Endothelial cell of umbilical vein (primary cell): ENCODE measurements around the gene AGFG1. TPM values are rescaled to one million over a fixed set of nuclear protein-coding genes. Genes with fewer than 3 reads are reported as not detected.

Experiments
- BruUV-seq: library from RNA; stranded (reverse); fragments of 400-500 nt; replicated peaks from 2 replicates; lab custom pipeline; 2021; lab: Mats Ljungman, UMichigan
- CTCF ChIA-PET: fragments of 300-600, 350-600 bp; sonication (Branson Sonifier 250); formaldehyde crosslinking; loops from one replicate; lab custom pipeline; 2021; ENCODE audit warnings: antibody characterized with exemption, inconsistent platforms; lab: Charles Lee
- POLR2A ChIA-PET: fragments of 300-600, 350-600 bp; sonication (Branson Sonifier 250); formaldehyde crosslinking; loops from one replicate; lab custom pipeline; 2021; ENCODE audit warnings: antibody characterized with exemption, inconsistent platforms; lab: Charles Lee
- DNase-seq: peaks from one replicate; pipeline ENCODE4 v3.0.0-alpha.2; 2011; ENCODE audit warnings: low read depth, low spot score
- FAIRE-seq: peaks from 2 replicates; lab custom pipeline; 2011; peaks lifted over from hg19 to GRCh38; lab: Jason Lieb, UNC
- H2AFZ ChIP-seq: 2 replicates; pipeline ENCODE4 v1.6.0; 2012; ENCODE audit warnings: low read depth, low read length, control low read depth, inconsistent platforms
- H3K27ac ChIP-seq: 2 replicates; pipeline ENCODE4 v1.5.1; 2011; ENCODE audit warnings: low read depth, mild to moderate bottlenecking, control low read depth, low read length, moderate library complexity; ENCODE audit not compliant: insufficient read depth
- H3K27me3 ChIP-seq, 2 experiments: 2 replicates each; pipeline versions ENCODE4 v1.6.0 to v1.6.1; 2011; ENCODE audit warnings: low read length in 2 of 2, mixed read lengths in 1 of 2; ENCODE audit not compliant: control insufficient read depth in 2 of 2, insufficient read depth in 2 of 2
- H3K36me3 ChIP-seq, 2 experiments: 2 replicates in 1 of 2; 3 replicates in 1 of 2; pipeline ENCODE4 v1.5.1; 2011; ENCODE audit warnings: low read length in 2 of 2, mild to moderate bottlenecking in 1 of 2, moderate library complexity in 1 of 2; ENCODE audit not compliant: control insufficient read depth in 2 of 2, insufficient read depth in 2 of 2; ENCODE audit errors: extremely low read depth in 1 of 2
- H3K4me1 ChIP-seq: 3 replicates; pipeline ENCODE4 v1.5.1; 2011; ENCODE audit warnings: mild to moderate bottlenecking, low read length; ENCODE audit not compliant: control insufficient read depth, insufficient read depth; ENCODE audit errors: extremely low read depth
- H3K4me2 ChIP-seq: 2 replicates; pipeline ENCODE4 v1.6.1; 2011; ENCODE audit warnings: low read length, control low read depth, mixed read lengths; ENCODE audit not compliant: insufficient read depth
- H3K4me3 ChIP-seq, 3 experiments: fragments of 200-600 bp in 1 of 3; sonication (generic), shearing (Covaris generic) in 1 of 3; replicated peaks in 1 of 3; 2 replicates each; pipeline ENCODE4 v1.5.1; 2011 to 2016; ENCODE audit warnings: control low read depth in 3 of 3, low read length in 3 of 3, mild to moderate bottlenecking in 2 of 3, inconsistent platforms in 1 of 3, low read depth in 1 of 3, moderate library complexity in 1 of 3; ENCODE audit not compliant: insufficient read depth in 1 of 3
- H3K79me2 ChIP-seq: 2 replicates; pipeline ENCODE4 v1.6.0; 2012; ENCODE audit warnings: low read length, inconsistent platforms; ENCODE audit not compliant: control insufficient read depth, insufficient read depth
- H3K9ac ChIP-seq: replicated peaks from 2 replicates; pipeline ENCODE3; 2011; ENCODE audit warnings: low read length, control low read depth; ENCODE audit not compliant: insufficient read depth; ENCODE audit errors: extremely low read depth
- H3K9me1 ChIP-seq: replicated peaks from 3 replicates; pipeline ENCODE4 v1.6.0; 2011; ENCODE audit warnings: mild to moderate bottlenecking, low read length; ENCODE audit not compliant: control insufficient read depth, insufficient read depth; ENCODE audit errors: extremely low read depth
- H3K9me3 ChIP-seq: replicated peaks from 2 replicates; pipeline ENCODE4 v1.5.1; 2012; ENCODE audit warnings: low read length, inconsistent platforms; ENCODE audit not compliant: control insufficient read depth, insufficient read depth
- H4K20me1 ChIP-seq: replicated peaks from 2 replicates; pipeline ENCODE3; 2011; ENCODE audit warnings: mild to moderate bottlenecking, low read length; ENCODE audit not compliant: control insufficient read depth, insufficient read depth; ENCODE audit errors: extremely low read depth
- CTCF ChIP-seq, 2 donors: IDR thresholded peaks; 1 replicate in 1 of 2; 2 replicates in 1 of 2; pipeline ENCODE4 v1.5.1; 2011; ENCODE audit warnings: low read length in 2 of 2, mild to moderate bottlenecking in 2 of 2, moderate library complexity in 2 of 2, control low read depth in 1 of 2, inconsistent platforms in 1 of 2, low read depth in 1 of 2; ENCODE audit not compliant: insufficient read depth in 1 of 2; ENCODE audit errors: extremely low read depth in 1 of 2
- FOS ChIP-seq: IDR thresholded peaks from 2 replicates; pipeline ENCODE4 v1.6.1; 2011; ENCODE audit warnings: mild to moderate bottlenecking, low read length, moderate library complexity, borderline replicate concordance; ENCODE audit not compliant: insufficient read depth
- GATA2 ChIP-seq: IDR thresholded peaks from 2 replicates; pipeline ENCODE4 v1.7.0; 2011; ENCODE audit warnings: low read depth, mild to moderate bottlenecking, moderate library complexity, mixed read lengths, low read length; ENCODE audit not compliant: insufficient read length, insufficient read depth
- JUN ChIP-seq: IDR thresholded peaks from 2 replicates; pipeline ENCODE4 v1.6.1; 2011; ENCODE audit warnings: borderline replicate concordance, low read depth; ENCODE audit not compliant: insufficient read length, insufficient read depth
- MYC ChIP-seq: IDR thresholded peaks from one replicate; pipeline ENCODE4 v1.6.1; 2011; ENCODE audit warnings: mild to moderate bottlenecking, low read depth, low read length
- POLR2A ChIP-seq: IDR thresholded peaks from 2 replicates; pipeline ENCODE4 v1.6.1; 2012; ENCODE audit warnings: low read depth, mild to moderate bottlenecking, control low read depth, low read length
- POLR2AphosphoS5 ChIP-seq: IDR thresholded peaks from 2 replicates; pipeline ENCODE4 v1.6.1; 2012; ENCODE audit warnings: low read depth, mild to moderate bottlenecking, control low read depth, low read length, moderate library complexity; ENCODE audit not compliant: insufficient read depth
- dilution Hi-C: fragments of 300-500 bp; cut with MboI; formaldehyde crosslinking; loops from one replicate; pipeline ENCODE4 v1.15.0; 2019; ENCODE audit warnings: low sequenced_read_pairs; ENCODE audit not compliant: extremely low pct_ligation_motif_present
- intact Hi-C: fragments of 100-400 bp; cut with micrococcal nuclease; formaldehyde crosslinking; loops from one replicate; pipeline ENCODE4 v1.10.0; 2022
- polyA plus RNA-seq, 4 experiments: library from polyadenylated mRNA; depleted of rRNA in 3 of 4; stranded (reverse) in 3 of 4; unstranded in 1 of 4; fragments of >200 nt; gene quantifications; 2 replicates each; pipeline versions ENCODE4 v1.2.1 to v1.2.3, GENCODE V29; 2011 to 2012; ENCODE audit warnings: missing spikeins in 1 of 4
- total RNA-seq: library from RNA; stranded (reverse); gene quantifications from 2 replicates; pipeline ENCODE4 v1.2.3, GENCODE V29; 2021
- TF ChIP-seq, protein P1 (sequence below): IDR thresholded peaks from 2 replicates; pipeline ENCODE4 v1.6.1; 2011; ENCODE audit not compliant: insufficient read depth, insufficient read length

AGFG1 gene
- total and polyA plus RNA-seq, 2 donors (not counting 3 experiments of a cell fraction or from before 2014, with no cell fraction given) = 87.9 to 106 TPM

DNA sequence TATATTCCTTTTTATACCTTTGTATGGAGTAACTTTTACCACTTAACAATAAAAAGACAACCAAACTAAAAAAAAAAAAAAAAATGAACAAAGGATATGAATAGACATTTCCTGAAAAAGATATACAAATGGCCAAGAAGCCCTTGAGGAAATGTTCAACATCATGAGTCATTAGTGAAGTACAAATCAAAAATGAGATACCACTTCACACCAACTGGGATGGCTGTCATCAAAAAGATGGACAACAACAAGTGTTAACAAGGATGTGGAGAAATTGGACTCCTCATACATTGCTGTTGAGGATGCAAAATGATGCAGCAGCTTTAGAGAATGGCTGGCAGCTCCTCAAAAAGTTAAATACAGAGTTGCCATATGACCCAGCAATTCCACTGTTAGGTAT is 104.2 kb downstream of the AGFG1 start:
- Histone ChIP-seq H3K36me3 (no peaks in the 10 kb centered on the region), H3K79me2 (no peaks in the 10 kb centered on the region), H3K4me3 (no peak overlapping the region), H3K9me1 (no peaks in the 10 kb centered on the region), H3K9ac (no peak overlapping the region), H3K9me3 (no peaks in the 10 kb centered on the region), H3K4me2 (no peak overlapping the region), H3K4me1 (no peaks in the 10 kb centered on the region), H3K27ac (no peak overlapping the region), H3K27me3 (peaks cover 0 to 3% of the 10 kb centered on the region in 2 experiments), H2AFZ (no peak overlapping the region), H4K20me1 (no peaks in the 10 kb centered on the region)
- ChIA-PET POLR2A (no interaction called here), CTCF (no interaction called here)
- DNase-seq (peak; percentile 69), FAIRE-seq (no peak)
- TF ChIP-seq MYC = no peak
- no peak for TF ChIP-seq CTCF (IDR thresholded peaks at IDR 0.05; ENCODE audit: extremely low read depth in 1 of 2, insufficient read depth in 1 of 2, low read depth in 1 of 2, low read length in 2 of 2)
- TF ChIP-seq FOS = peak; percentile 83
- TF ChIP-seq POLR2AphosphoS5 = no peak
- TF ChIP-seq POLR2A = no peak
- peak; percentile 40 for TF ChIP-seq JUN
- no peak for TF ChIP-seq GATA2
- TF ChIP-seq, protein P1, sequence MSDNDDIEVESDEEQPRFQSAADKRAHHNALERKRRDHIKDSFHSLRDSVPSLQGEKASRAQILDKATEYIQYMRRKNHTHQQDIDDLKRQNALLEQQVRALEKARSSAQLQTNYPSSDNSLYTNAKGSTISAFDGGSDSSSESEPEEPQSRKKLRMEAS = no peak
- dilution Hi-C loops (no loop called here), intact Hi-C loops (no loop called here)
- BruUV-seq = no TSS peak
